GM18873 (cell line): ENCODE data around the gene KMO.

Experiments
- ATAC-seq: cut with Tn5 transposase; IDR thresholded peaks from one replicate; pipeline ENCODE4 v1.9.1; 2021; ENCODE audit warnings: mild to moderate bottlenecking, moderate library complexity, moderate number of reproducible peaks; ENCODE audit not compliant: unreplicated experiment, low FRiP score

KMO gene

DNA sequence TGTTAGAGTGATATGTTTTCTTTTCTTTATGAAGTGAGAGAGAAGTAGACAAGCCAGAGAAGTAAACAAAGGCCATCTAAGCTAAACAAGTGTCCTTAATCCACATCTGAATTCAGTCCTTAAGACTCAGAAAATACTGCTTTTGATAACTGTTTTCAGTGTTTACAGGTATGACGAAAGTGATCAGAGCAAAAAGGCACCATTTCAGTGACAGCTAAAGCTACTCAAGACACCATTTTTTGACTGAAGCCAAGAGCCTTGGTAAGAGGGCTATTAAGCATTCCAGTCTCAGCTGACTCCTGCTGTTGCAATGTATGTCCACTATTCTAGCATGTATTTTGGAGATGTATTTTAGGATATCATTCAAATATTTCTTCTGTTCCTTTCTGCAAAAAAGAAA lies 4.1 kb downstream of the KMO start:
- no peak for ATAC-seq

DNA sequence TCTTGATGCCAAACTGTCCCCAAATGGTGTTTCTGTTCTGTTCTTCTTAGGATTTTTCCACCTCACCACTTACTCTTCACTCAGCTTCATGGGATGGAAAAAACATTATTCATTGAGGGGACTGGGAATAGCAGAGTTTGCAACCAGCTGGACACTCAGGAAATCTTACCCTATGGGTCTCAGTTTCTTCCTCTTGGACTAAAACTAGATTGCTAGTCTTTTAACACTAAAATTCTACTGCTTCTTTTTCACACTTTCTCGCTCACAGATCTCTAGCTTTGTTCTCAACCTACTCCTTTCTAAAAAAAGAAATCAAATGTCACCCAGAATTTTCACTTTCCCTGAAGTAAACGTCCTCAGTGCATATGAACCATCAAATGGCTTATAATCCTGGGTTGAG lies 4.8 kb downstream of the KMO start:
- ATAC-seq, result no peak

DNA sequence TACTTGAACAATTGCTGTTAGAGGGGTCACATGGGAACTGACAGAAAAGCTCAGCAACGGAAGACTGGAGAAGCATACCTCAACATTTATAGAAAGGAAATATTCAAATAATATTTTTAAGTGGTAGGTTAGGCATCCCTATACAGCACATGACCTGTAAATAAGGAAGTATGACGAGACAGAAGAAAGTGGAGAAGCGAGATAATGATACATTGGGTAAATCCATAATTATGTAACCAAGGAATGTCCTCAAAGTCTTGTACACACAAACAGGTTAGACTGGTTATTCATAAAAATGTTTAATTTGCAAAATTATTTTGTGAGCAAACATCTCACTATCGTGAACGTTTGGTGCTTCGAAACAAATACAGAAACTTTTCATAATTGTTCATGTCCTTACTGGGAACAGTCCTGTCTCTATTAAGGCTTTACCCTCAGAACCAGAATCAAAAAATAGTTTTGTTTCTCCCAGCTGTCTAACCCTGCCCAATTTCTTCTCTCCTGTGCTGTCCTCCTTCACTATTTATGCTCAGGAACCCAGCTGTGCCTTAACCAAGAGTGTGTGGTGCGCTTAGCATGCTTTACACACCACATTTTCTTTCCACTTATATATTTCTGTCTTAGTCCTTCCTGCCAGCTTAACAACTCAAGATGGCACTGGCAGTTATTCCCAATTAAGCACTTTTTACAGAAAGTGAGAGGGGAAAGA lies 10.2 kb downstream of the KMO start:
- ATAC-seq, result no peak

DNA sequence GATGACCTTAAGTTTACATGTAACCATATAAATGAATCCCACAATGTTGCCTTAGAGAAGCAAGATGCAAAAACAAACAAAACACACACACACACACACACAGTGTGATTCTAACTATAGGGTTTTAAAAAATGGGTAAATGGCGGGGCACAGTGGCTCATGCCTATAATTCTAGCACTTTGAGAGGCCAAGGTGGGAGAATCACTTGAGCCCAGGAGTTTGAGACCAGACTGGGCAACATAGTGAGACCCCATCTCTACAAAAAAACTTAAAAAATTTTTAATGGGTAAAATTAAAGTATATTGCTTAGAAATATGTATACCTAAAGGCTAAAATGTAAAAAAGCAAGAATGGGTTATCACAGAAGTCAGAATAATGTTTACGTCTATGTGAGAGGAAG lies 15.8 kb downstream of the KMO start:
- ATAC-seq, result no peak

DNA sequence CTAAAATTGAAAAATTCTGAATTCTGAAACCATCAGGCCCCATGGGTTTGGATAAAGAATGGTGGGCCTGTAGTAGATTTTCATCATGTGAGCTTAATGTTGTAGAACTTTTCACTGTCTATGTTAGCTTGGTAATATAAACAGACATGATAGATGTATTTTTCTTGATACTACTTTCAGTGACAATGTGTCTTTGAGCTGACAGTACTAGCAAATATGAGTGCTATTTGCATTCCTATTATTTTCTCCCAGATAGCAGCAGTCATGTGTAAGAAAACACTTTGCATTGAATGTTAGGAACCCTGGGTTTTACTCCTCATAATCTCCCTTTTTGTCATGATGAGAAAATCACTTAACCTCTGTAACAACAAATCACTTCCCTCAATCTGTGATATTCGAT lies 18.1 kb downstream of the KMO start:
- no peak for ATAC-seq

DNA sequence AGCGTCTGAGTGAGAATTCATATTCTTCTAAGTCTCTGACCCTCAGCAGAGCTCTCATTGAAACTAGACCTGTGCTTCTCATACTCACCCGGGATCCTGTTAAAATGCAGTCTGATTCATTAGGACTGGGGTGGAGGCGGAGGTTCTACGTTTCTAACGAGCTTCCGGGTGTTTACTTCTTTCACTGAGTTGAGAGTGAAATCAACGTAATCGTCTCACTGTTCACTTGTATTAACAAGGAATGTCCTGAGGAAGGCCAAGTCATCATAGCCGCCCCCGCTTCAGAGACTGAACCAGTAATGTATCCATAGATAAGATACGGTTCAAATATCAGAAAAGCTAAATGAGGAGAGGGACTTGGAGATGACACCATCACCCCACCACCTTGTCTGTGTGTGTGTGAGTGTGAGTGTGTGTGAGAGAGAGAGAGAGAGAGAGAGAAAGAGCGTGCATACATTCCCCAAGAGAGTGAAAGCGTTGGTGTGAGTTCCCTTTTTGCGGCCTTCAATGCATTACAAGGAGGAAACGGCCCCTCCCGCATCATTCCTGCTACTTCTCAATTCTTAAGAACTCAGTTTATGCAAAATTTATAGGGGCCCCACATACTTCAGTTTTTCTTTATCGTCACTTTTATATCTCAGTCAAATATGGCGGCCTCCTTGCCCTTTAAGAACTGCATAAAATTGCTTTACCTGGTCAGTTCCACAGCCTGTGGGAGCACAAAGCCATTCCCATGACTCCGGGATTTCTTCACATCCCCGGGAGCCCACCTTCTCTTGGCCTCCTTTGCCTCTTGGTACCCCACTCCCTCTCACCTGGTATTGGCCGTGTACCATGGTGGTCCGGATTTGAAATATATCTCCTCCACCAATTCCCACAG lies 19.8 kb downstream of the KMO start:
- no peak for ATAC-seq

DNA sequence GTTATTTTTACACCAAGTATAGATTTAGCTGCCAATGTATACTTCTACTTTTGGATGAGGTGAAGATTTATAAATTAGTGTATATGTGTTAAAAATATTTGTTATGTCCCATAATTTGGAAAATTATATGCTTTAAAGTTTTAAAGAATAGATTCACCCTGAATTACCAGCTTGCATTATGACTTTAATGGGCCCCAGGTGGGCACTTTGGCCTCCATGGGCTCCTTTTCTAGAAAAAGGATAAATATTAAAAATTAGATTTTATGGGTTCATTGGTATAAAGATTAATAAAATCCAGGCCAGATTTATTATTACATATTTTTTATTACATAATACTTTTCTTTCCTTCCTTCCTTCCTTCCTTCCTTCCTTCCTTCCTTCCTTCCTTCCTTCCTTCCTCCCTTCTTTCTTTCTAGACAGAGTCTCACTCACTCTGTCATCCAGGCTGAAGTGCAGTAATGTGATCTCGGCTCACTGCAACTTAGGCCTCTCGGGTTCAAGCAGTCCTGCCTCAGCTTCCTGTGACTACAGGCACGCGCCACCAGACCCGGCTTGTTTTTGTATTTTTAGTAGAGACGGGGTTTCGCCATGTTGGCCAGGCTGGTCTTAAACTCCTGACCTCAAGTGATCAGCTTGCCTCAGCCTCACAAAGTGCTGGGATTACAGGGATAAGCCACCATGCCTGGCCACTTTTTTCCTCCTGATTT lies 21.9 kb downstream of the KMO start:
- no peak for ATAC-seq

DNA sequence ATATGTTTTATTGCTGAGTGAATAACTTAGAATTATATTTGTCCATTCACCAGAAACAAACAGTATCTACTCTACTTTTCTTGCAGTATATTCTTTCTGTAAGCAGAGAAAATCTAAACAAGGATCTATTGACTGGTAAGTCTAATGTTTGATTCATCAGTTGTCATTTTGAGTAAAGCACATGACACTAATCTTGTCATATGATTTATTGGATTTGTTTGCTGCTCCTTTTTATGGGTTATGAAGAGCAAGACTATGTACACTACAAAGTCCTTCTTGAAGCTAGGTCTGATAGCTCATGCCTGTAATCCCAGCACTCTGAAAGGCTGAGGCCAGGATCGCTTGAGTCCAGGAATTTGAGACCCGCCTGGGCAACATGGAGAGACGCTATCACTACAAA lies 23.3 kb downstream of the KMO start:
- ATAC-seq, result no peak

DNA sequence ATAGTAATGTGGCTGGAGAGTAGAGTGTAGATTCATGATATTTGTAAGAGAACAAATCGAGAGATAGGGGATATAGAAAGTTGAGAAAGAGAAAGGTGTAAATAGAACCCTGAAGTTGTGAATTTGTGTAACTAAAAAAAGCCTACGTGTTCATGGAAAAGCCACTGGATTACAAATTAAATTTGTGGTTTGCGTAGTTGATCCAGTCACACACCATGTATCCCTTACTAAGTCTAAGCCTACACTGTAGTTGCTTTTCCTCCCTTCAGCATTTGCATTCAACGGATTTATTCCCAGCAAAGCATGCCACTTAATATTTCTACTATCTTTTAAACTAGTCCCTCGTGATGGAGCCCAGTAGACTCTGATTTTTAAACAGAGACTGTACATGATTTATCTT lies 24.9 kb downstream of the KMO start:
- no peak for ATAC-seq

DNA sequence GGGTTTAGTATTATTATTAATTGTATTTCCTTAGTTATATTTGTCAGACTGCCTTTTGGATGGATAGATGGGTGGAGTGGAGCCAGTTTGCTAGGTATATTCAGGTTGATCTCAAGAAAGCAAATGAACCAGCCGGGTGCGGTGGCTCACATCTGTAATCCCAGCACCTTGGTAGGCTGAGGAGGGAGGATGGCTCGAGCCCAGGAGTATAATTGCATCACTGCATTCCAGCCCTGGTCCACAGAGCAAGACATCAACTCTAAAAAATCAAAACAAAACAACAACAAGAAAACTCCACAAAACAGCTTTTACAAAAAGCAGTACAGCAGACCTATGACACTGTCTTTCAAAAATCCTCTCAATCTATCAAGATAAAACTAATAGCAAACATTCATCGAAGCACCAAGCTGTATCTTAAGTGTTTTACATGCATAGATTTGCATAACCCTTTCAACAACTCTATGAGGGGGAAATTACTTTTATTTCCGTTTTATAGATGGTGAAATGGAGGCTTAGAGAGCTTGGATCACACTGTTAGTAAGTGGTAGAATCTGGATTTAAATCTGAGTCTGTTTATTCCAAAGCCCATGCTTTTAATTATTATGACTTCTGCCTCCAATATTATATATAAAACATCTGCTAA lies 25.5 kb downstream of the KMO start:
- no peak for ATAC-seq

DNA sequence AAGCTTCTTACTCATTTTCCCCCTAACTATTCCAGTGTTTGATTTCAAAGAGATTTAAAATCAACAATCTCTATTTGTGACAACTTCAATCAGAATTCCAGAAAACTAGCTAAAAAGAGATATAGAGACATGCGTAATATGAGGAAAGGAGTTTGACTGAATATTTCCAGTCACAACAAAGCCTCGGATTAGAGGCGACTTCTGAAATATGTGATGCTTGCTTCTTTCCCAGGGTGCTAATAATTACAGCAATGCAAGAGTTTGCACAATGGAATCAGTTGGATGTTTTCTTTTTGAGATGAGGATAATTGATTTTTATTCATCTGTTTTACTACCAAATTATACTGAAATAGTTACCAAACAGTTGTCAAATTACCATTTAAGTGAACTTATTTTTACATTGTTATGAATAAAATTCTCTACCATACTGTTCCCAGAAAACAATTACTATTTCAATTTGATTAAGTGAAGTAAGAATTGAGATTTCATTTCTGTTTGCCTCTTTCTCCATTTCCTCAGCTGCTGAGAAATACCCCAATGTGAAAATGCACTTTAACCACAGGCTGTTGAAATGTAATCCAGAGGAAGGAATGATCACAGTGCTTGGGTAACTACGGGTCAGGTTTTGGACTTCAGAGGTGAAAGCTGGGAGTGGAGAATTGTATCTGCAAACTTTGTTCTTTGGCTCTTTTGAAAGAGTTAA lies 28.1 kb downstream of the KMO start:
- no peak for ATAC-seq

DNA sequence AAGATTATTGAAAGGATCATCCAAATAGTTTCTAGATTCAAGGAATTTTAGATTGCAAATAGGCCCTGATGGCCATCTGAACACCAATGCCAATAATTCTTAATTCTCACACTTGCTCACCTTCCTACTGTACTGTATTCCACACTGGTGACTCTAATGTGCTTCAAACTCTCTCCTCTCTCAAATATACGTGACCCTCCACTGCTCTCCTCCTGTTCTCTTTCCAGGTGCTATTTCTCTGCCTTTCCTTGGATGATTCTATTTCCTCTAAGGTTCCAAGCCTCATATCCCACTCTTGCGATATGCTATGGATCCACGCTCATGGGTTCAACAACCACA lies 28.6 kb downstream of the KMO start:
- no peak for ATAC-seq

DNA sequence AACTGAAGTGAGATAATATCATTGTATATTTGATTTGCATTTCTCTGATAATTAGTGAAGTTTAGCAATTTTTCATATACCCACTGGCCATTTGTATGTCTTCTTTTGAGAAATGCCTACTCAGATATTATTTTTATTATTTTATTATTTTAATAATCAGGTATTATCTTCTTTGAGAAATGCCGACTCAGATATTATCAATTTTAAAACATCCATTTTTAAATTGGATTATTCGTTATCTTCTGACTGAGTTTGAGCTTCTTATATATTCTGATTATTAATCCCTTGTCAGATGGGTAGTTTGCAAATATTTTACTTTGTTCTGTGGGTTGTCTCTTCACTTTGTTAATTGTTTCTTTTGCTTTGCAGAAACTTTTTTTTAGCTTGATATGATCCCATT lies 37.7 kb downstream of the KMO start:
- ATAC-seq, result no peak

DNA sequence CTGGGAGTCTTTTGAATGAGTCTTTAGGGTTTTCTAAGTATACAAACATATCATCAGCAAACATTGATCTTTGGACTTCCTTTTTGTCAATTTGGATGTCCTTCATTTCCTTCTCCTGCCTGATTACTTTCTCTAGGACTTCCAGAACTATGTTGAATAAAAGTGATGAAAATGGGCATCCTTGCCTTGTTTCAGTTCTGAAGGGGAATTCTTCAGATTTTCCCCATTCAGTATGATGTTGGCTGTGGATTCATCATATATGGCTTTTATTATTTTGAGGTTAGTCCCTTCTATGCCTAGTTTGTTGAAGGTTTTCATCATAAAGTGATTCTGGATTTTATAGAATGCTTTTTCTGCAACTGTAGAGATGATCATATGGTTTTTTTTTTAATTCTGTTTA lies 42.0 kb downstream of the KMO start:
- ATAC-seq, result no peak

DNA sequence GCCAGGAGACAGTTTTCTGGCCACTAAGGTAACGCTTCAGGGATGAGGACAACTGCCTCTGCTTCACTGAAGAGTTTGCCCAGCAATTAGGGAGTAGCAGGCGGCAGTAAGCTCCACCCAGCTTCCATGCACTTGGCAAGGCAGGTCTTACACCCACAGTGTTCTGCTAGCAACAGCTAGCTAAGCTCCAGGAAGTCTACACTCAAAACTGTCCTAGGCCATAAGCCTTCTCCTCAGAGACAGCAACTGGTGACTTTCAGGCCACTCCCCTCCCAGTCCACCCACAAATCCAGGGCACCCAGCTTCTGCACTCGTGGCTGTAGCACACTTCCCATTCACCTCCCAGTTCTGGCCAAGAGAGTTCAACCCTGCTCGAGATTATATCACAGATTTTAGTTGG lies 47.3 kb downstream of the KMO start:
- no peak for ATAC-seq

DNA sequence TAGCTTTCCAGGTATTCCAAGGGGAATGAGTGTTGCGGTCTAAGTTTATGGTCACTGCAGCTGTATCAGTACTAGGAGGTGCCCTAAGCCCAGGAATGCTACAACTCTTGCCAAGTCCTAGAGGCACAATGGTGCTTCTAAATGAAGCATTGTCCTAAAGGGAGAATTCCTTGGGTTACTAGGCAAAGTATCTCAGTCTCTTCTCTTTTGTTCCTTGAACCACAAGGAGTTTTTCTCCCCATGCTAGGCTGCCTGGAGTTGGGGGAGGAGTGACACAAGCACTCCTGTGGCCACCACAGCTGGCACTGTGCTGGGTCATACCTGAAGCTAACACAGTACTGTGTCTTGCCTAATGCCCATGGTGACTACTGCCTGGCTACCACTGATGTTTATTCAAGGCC lies 50.7 kb downstream of the KMO start:
- ATAC-seq, result no peak

DNA sequence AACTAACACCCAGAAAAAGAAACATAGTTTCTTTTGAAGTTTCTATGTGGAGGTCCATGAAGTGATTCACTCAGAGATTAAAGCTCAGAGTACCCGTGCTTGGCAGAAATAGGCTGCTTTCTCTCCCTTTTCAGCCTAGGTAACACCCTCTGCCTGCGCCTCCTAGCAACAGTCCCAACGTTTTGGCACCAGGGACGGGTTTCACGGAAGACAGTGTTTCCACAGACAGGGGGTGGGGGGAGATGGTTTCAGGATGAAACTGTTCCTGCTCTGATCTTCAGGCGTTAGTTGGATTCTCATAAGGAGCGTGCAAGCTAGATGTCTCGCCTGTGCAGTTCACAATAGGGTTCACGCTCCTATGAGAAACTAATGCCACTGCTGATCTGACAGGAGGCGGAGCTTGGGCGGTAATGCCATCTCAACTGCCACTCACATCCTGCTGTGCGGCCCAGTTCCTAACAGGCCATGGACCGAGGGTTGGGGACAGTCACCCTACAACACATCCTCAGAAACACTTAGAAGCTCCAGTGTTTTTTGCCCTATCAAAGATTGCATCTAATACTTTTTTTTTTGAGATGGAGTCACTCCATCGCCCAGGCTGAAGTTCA lies 54.8 kb downstream of the KMO start:
- no peak for ATAC-seq

DNA sequence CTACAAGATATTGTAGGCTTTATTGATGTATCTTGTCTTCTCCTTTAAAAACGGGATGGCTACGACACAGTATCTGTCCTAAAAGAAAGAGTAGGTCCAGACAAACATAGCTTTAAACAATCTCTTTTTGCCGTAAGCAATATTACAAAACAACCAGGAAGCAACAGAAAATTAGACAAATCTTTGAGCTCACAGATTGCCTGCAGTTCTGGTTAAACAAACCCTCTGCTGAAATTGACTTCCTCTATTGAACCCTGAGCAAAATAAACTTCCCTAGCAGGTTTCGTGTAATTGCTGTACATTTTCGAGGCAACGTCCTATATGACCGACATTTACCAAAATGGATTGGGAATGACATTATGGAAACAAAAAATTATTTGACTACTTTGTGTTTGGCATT lies 57.3 kb downstream of the KMO start:
- ATAC-seq, result no peak

DNA sequence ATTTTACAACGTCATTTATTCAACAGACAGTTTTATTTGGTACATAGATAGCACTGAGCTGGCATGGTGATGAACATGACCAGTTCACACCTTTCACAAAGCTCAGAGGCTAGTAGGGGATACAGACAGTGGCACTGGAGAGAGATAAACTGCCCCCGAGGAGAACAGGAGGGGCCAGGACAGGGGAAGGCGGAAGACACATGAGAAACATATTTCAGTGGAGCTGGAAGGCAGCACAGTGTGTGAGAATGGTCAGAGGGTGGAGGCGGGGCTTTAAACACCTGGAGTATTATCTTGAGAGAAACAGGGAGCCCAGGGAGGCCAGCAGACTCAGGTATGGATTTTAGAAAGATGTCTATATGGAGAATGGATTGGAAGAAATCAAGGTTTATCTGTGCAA lies 58.5 kb downstream of the KMO start:
- ATAC-seq, result no peak

DNA sequence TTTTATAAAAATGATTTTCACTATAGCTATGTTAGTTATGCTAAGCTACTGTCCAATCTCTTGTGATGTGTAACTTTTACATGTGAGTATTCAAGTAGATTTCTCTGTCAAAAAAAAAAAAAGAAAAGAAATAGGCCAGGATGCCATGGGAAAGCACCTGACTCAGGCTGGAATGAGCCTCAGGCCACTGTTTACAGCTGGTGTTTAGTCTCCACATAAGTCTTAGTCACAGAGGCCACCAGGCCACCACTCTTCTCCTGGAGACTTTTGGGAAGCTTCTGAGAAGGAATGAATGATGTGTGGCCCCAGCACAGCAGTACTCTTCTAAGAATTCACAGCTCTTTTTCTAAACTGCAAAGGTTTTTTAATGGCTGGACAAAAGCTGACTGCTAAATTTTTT lies 59.1 kb downstream of the KMO start:
- no peak for ATAC-seq
